Endodermal cell (in vitro differentiated cells): ENCODE measurements around the gene EPN2. TPM values are rescaled to one million over a fixed set of nuclear protein-coding genes. Genes with fewer than 3 reads are reported as not detected.

Source experiments
- DNase-seq: peaks from one replicate; pipeline ENCODE4 v3.0.0-alpha.2; 2017
- H3K27ac ChIP-seq: 2 replicates; pipeline ENCODE4 v1.5.1; 2013; ENCODE audit warnings: mild to moderate bottlenecking, low read depth, low read length, moderate library complexity
- H3K27me3 ChIP-seq: 2 replicates; pipeline ENCODE4 v1.6.1; 2013; ENCODE audit warnings: mild to moderate bottlenecking, low read length, moderate library complexity; ENCODE audit not compliant: insufficient read depth, control insufficient read depth, poor library complexity, severe bottlenecking
- H3K36me3 ChIP-seq: 2 replicates; pipeline ENCODE4 v1.7.0; 2013; ENCODE audit warnings: mild to moderate bottlenecking, low read length, moderate library complexity; ENCODE audit not compliant: control insufficient read depth, insufficient read depth
- H3K4me1 ChIP-seq: one replicate; pipeline ENCODE4 v1.7.0; 2013; ENCODE audit warnings: low read length; ENCODE audit not compliant: control insufficient read depth, insufficient read depth
- H3K4me3 ChIP-seq: 2 replicates; pipeline ENCODE4 v1.5.1; 2013; ENCODE audit warnings: mild to moderate bottlenecking, low read length, moderate library complexity
- H3K9ac ChIP-seq: 2 replicates; pipeline ENCODE4 v1.6.1; 2013; ENCODE audit warnings: mild to moderate bottlenecking, low read length, moderate library complexity; ENCODE audit not compliant: poor library complexity, severe bottlenecking; ENCODE audit errors: extremely low read depth
- H3K9me3 ChIP-seq: 2 replicates; pipeline ENCODE4 v1.6.1; 2013; ENCODE audit warnings: mild to moderate bottlenecking, low read length, moderate library complexity; ENCODE audit not compliant: control insufficient read depth
- H3K27ac Mint-ChIP-seq: 2 replicates; pipeline ENCODE4 v1.8.0; 2020; ENCODE audit warnings: mixed read lengths
- H3K27me3 Mint-ChIP-seq: 2 replicates; pipeline ENCODE4 v1.8.0; 2021; ENCODE audit warnings: mild to moderate bottlenecking, mixed read lengths; ENCODE audit not compliant: insufficient read depth
- H3K36me3 Mint-ChIP-seq: 2 replicates; pipeline ENCODE4 v1.8.0; 2020; ENCODE audit warnings: low read depth, mixed read lengths
- H3K4me1 Mint-ChIP-seq: 2 replicates; pipeline ENCODE4 v1.8.0; 2020; ENCODE audit warnings: mixed read lengths
- H3K4me3 Mint-ChIP-seq: 2 replicates; pipeline ENCODE4 v1.8.0; 2020; ENCODE audit warnings: mild to moderate bottlenecking, moderate library complexity, mixed read lengths
- H3K9me3 Mint-ChIP-seq: 2 replicates; pipeline ENCODE4 v1.8.0; 2020; ENCODE audit warnings: mild to moderate bottlenecking, mixed read lengths
- CTCF ChIP-seq: fragments of 200-600 bp; sonication (generic); conservative IDR thresholded peaks from 2 replicates; pipeline ENCODE4 v1.5.0; 2021; ENCODE audit warnings: antibody characterized with exemption, mild to moderate bottlenecking
- WGBS, 2 experiments: methylation state at CpG; one replicate each; pipeline versions ENCODE4 v1.1.5 to v1.1.7; 2013; ENCODE audit warnings: missing lambda C conversion rate in 2 of 2, mixed read lengths in 1 of 2; ENCODE audit not compliant: insufficient coverage in 1 of 2, insufficient read length in 1 of 2; 5-methylcytosine and 5-hydroxymethylcytosine counted together
- total RNA-seq, 2 donors: library from RNA; stranded (reverse); fragmentation: NEBNext Ultra II Directional in 1 of 2; extraction: Animal tissue kit (Norgen Biotek cat#: 25700) in 1 of 2; gene quantifications; 2 replicates in 1 of 2; 3 replicates in 1 of 2; pipeline ENCODE4 v1.2.1, GENCODE V29; 2021

Gene EPN2
- total RNA-seq, 2 donors from 2014 or later: 46.0 to 50.9 TPM

- no peak overlapping the region for H3K4me3 ChIP-seq
- H3K4me1 ChIP-seq: no peaks in the 10 kb centered on the region
- no peak overlapping the region for H3K9ac ChIP-seq
- Mint-ChIP-seq H3K36me3 (peaks cover 8% of the 10 kb centered on the region), H3K27ac (no peak overlapping the region), H3K4me1 (peaks cover 13% of the 10 kb centered on the region), H3K4me3 (no peak overlapping the region), H3K9me3 (no peaks in the 10 kb centered on the region), H3K27me3 (no peaks in the 10 kb centered on the region)
- H3K27ac ChIP-seq: no peak overlapping the region
- 88 to 97% methylated on average over 1 to 2 of the region's 3 CpGs for WGBS, 2 experiments
- no peak for DNase-seq
- no peaks in the 10 kb centered on the region for H3K9me3 ChIP-seq
- H3K27me3 ChIP-seq: no peaks in the 10 kb centered on the region
- no peaks in the 10 kb centered on the region for H3K36me3 ChIP-seq
- TF ChIP-seq CTCF: no peak
These were observed 57.3 kb downstream of the EPN2 start for GRCh38 chr17:19294443-19294842.

GRCh38 chr17:19295473-19296135 lies 58.4 kb downstream of the EPN2 start:
- no peak overlapping the region for H3K27ac ChIP-seq
- no peak overlapping the region for H3K4me3 ChIP-seq
- H3K4me1 ChIP-seq: no peaks in the 10 kb centered on the region
- no peak for TF ChIP-seq CTCF
- H3K4me3 Mint-ChIP-seq: no peak overlapping the region
- H3K27me3 ChIP-seq: no peaks in the 10 kb centered on the region
- H3K9me3 Mint-ChIP-seq: no peaks in the 10 kb centered on the region
- WGBS, 2 experiments: 91 to 93% methylated on average over 5 to 8 of the region's 8 CpGs
- no peaks in the 10 kb centered on the region for H3K27me3 Mint-ChIP-seq
- H3K27ac Mint-ChIP-seq: no peak overlapping the region
- no peaks in the 10 kb centered on the region for H3K36me3 ChIP-seq
- no peak for DNase-seq
- no peaks in the 10 kb centered on the region for H3K9me3 ChIP-seq
- peaks cover 8% of the 10 kb centered on the region for H3K36me3 Mint-ChIP-seq
- H3K9ac ChIP-seq: no peak overlapping the region
- peaks cover 14% of the 10 kb centered on the region for H3K4me1 Mint-ChIP-seq

GRCh38 chr17:19296786-19297778 lies 59.9 kb downstream of the EPN2 start:
- Histone ChIP-seq H3K27me3 (no peaks in the 10 kb centered on the region), H3K4me3 (no peak overlapping the region), H3K27ac (no peak overlapping the region), H3K9ac (no peak overlapping the region), H3K36me3 (no peaks in the 10 kb centered on the region), H3K4me1 (no peaks in the 10 kb centered on the region), H3K9me3 (no peaks in the 10 kb centered on the region)
- H3K4me3 Mint-ChIP-seq: no peak overlapping the region
- H3K27ac Mint-ChIP-seq: peak overlapping the region; percentile 26
- TF ChIP-seq CTCF: no peak
- WGBS, 2 experiments: 93 to 94% methylated on average over 8 to 11 of the region's 11 CpGs
- H3K4me1 Mint-ChIP-seq: peaks cover 14% of the 10 kb centered on the region
- H3K9me3 Mint-ChIP-seq: no peaks in the 10 kb centered on the region
- H3K27me3 Mint-ChIP-seq: no peaks in the 10 kb centered on the region
- DNase-seq: no peak
- H3K36me3 Mint-ChIP-seq: peaks cover 10% of the 10 kb centered on the region
